ENCODE measurements around the gene ALDH16A1.
"Not testable (repeated sequence)": the region's sequence is repeated elsewhere in the genome, so short reads cannot be mapped to it uniquely, and the experiment has no call there.

ALDH16A1 gene

GRCh38 chr19:49441960-49442350 lies 11.1 kb upstream of the ALDH16A1 start:
- DNase-seq, result no peak

- DNase-seq, result no peak
These were observed 10.7 kb upstream of the ALDH16A1 start for GRCh38 chr19:49442354-49442753.

GRCh38 chr19:49442771-49443365 lies 10.2 kb upstream of the ALDH16A1 start:
- peak; percentile 87 for DNase-seq

- peak; percentile 97 for DNase-seq
These were observed 9.5 kb upstream of the ALDH16A1 start for GRCh38 chr19:49443366-49444099.

GRCh38 chr19:49444100-49444700 lies 8.8 kb upstream of the ALDH16A1 start:
- peak; percentile 30 for DNase-seq

GRCh38 chr19:49445997-49446396 lies 7.0 kb upstream of the ALDH16A1 start:
- no peak for DNase-seq

GRCh38 chr19:49447485-49448431 lies 5.3 kb upstream of the ALDH16A1 start:
- DNase-seq, result no peak

- DNase-seq, result no peak
These were observed 4.6 kb upstream of the ALDH16A1 start for GRCh38 chr19:49448432-49448786.

GRCh38 chr19:49450405-49450804 lies 2.6 kb upstream of the ALDH16A1 start:
- DNase-seq, result no peak

- peak; percentile 100 for DNase-seq
These were observed 1.4 kb upstream of the ALDH16A1 start, which contains the start of gene PIH1D1 for GRCh38 chr19:49451430-49452181. Gene PIH1D1 (minus strand): TSS chr19:49451814. CDS start chr19:49451574, 240 bp downstream.

GRCh38 chr19:49453757-49454240 lies 774 bp downstream of the ALDH16A1 start:
- DNase-seq, result no peak

GRCh38 chr19:49455773-49456172 lies 2.7 kb downstream of the ALDH16A1 start:
- no peak for DNase-seq

- no peak for DNase-seq
These were observed 3.3 kb downstream of the ALDH16A1 start for GRCh38 chr19:49456326-49456725.

GRCh38 chr19:49458567-49458903 lies 5.5 kb downstream of the ALDH16A1 start:
- no peak for DNase-seq

- DNase-seq, result no peak
These were observed 6.4 kb downstream of the ALDH16A1 start for GRCh38 chr19:49459388-49459787.

- not testable (repeated sequence) for DNase-seq
These were observed 8.1 kb downstream of the ALDH16A1 start for GRCh38 chr19:49461130-49461529.

- no peak for DNase-seq
These were observed 8.6 kb downstream of the ALDH16A1 start for GRCh38 chr19:49461656-49462055.

- no peak for DNase-seq
These were observed 9.5 kb downstream of the ALDH16A1 start for GRCh38 chr19:49462492-49462891.

GRCh38 chr19:49463960-49464740 lies 11.1 kb downstream of the ALDH16A1 start:
- DNase-seq, result no peak

- DNase-seq, result no peak
These were observed 12.3 kb downstream of the ALDH16A1 start for GRCh38 chr19:49465371-49465770.

- DNase-seq, result no peak
These were observed 15.2 kb downstream of the ALDH16A1 start for GRCh38 chr19:49468199-49468598.

Data from OCI-M1 (cell line).